HG03571 (cell line): Measurements from ENCODE around the gene NSD2.

Source experiments
- ATAC-seq: cut with Tn5 transposase; IDR thresholded peaks from one replicate; pipeline ENCODE4 v1.9.1; 2021; ENCODE audit not compliant: unreplicated experiment

The NSD2 gene

GRCh38 chr4:1863297-1864033, 7.7 kb upstream of the NSD2 start:
- no peak for ATAC-seq

GRCh38 chr4:1864076-1865008, 6.9 kb upstream of the NSD2 start:
- ATAC-seq = no peak

- ATAC-seq = no peak
Observed at GRCh38 chr4:1866189-1866661, 5.0 kb upstream of the NSD2 start.

GRCh38 chr4:1868293-1868692, 2.9 kb upstream of the NSD2 start:
- no peak for ATAC-seq

GRCh38 chr4:1868912-1869311, 2.3 kb upstream of the NSD2 start:
- ATAC-seq = no peak

- ATAC-seq = peak; percentile 16
Observed at GRCh38 chr4:1869530-1870327, 1.5 kb upstream of the NSD2 start.

- peak; percentile 51 for ATAC-seq
Observed at GRCh38 chr4:1870328-1870577, 940 bp upstream of the NSD2 start.

- ATAC-seq = peak; percentile 8
Observed at GRCh38 chr4:1871471-1872021, 353 bp downstream of the NSD2 start.

- ATAC-seq = no peak
Observed at GRCh38 chr4:1872870-1873269, 1.7 kb downstream of the NSD2 start.

- ATAC-seq = no peak
Observed at GRCh38 chr4:1873291-1873690, 2.1 kb downstream of the NSD2 start.

GRCh38 chr4:1873776-1874175, 2.6 kb downstream of the NSD2 start:
- no peak for ATAC-seq

- no peak for ATAC-seq
Observed at GRCh38 chr4:1874201-1874600, 3.0 kb downstream of the NSD2 start.

- ATAC-seq = no peak
Observed at GRCh38 chr4:1879485-1879884, 8.3 kb downstream of the NSD2 start.

- no peak for ATAC-seq
Observed at GRCh38 chr4:1880332-1880731, 9.1 kb downstream of the NSD2 start.

- ATAC-seq = no peak
Observed at GRCh38 chr4:1882850-1883271, 11.7 kb downstream of the NSD2 start.

GRCh38 chr4:1883583-1883982, 12.4 kb downstream of the NSD2 start:
- no peak for ATAC-seq

GRCh38 chr4:1885414-1885813, 14.2 kb downstream of the NSD2 start:
- no peak for ATAC-seq

GRCh38 chr4:1887052-1887451, 15.9 kb downstream of the NSD2 start:
- no peak for ATAC-seq

- no peak for ATAC-seq
Observed at GRCh38 chr4:1890979-1891570, 19.9 kb downstream of the NSD2 start.

GRCh38 chr4:1895971-1896657, 24.9 kb downstream of the NSD2 start:
- no peak for ATAC-seq
